ENCODE measurements around the gene SLC9A8.

SLC9A8 gene

GRCh38 chr20:49843770-49844380, 31.2 kb downstream of the SLC9A8 start:
- no peak for DNase-seq (ENCODE audit: insufficient read length)
- no peak for FAIRE-seq
- TF ChIP-seq POLR2A (IDR thresholded peaks at IDR 0.05; ENCODE audit: low read depth, low read length): no peak
- no peak for TF ChIP-seq POLR2AphosphoS5 (IDR thresholded peaks at IDR 0.05; ENCODE audit: low read depth, low read length)
- TF ChIP-seq TAF1 (IDR thresholded peaks at IDR 0.05; ENCODE audit: borderline replicate concordance, low read depth, low read length): no peak

- TF ChIP-seq POLR2A (IDR thresholded peaks at IDR 0.05; ENCODE audit: low read depth, low read length): no peak
- no peak for TF ChIP-seq POLR2AphosphoS5 (IDR thresholded peaks at IDR 0.05; ENCODE audit: low read depth, low read length)
- no peak for TF ChIP-seq TAF1 (IDR thresholded peaks at IDR 0.05; ENCODE audit: borderline replicate concordance, low read depth, low read length)
- FAIRE-seq (no peak), DNase-seq (ENCODE audit: insufficient read length) (no peak)
Measured at GRCh38 chr20:49845060-49845459, 32.4 kb downstream of the SLC9A8 start.

- FAIRE-seq: no peak
- DNase-seq (ENCODE audit: insufficient read length): no peak
- TF ChIP-seq POLR2A (IDR thresholded peaks at IDR 0.05; ENCODE audit: low read depth, low read length) (no peak), TAF1 (IDR thresholded peaks at IDR 0.05; ENCODE audit: borderline replicate concordance, low read depth, low read length) (no peak), POLR2AphosphoS5 (IDR thresholded peaks at IDR 0.05; ENCODE audit: low read depth, low read length) (no peak)
Measured at GRCh38 chr20:49846206-49846807, 33.7 kb downstream of the SLC9A8 start.

- DNase-seq (ENCODE audit: insufficient read length): no peak
- TF ChIP-seq POLR2AphosphoS5 (IDR thresholded peaks at IDR 0.05; ENCODE audit: low read depth, low read length) (no peak), POLR2A (IDR thresholded peaks at IDR 0.05; ENCODE audit: low read depth, low read length) (no peak), TAF1 (IDR thresholded peaks at IDR 0.05; ENCODE audit: borderline replicate concordance, low read depth, low read length) (no peak)
- no peak for FAIRE-seq
Measured at GRCh38 chr20:49850463-49851230, 38.0 kb downstream of the SLC9A8 start.

- DNase-seq (ENCODE audit: insufficient read length): no peak
- no peak for FAIRE-seq
- TF ChIP-seq POLR2A (IDR thresholded peaks at IDR 0.05; ENCODE audit: low read depth, low read length): no peak
- TF ChIP-seq POLR2AphosphoS5 (IDR thresholded peaks at IDR 0.05; ENCODE audit: low read depth, low read length): no peak
- TF ChIP-seq TAF1 (IDR thresholded peaks at IDR 0.05; ENCODE audit: borderline replicate concordance, low read depth, low read length): no peak
Measured at GRCh38 chr20:49851231-49851705, 38.6 kb downstream of the SLC9A8 start.

GRCh38 chr20:49851991-49852390, 39.4 kb downstream of the SLC9A8 start:
- DNase-seq (ENCODE audit: insufficient read length) (no peak), FAIRE-seq (no peak)

GRCh38 chr20:49852522-49853080, 40.0 kb downstream of the SLC9A8 start:
- no peak for DNase-seq (ENCODE audit: insufficient read length)
- no peak for FAIRE-seq
- no peak for TF ChIP-seq TAF1 (IDR thresholded peaks at IDR 0.05; ENCODE audit: borderline replicate concordance, low read depth, low read length)
- no peak for TF ChIP-seq POLR2A (IDR thresholded peaks at IDR 0.05; ENCODE audit: low read depth, low read length)
- TF ChIP-seq POLR2AphosphoS5 (IDR thresholded peaks at IDR 0.05; ENCODE audit: low read depth, low read length): no peak

More at GRCh38 chr20:49851991-49852390, 39.4 kb downstream of the SLC9A8 start:
- TF ChIP-seq TAF1 (IDR thresholded peaks at IDR 0.05; ENCODE audit: borderline replicate concordance, low read depth, low read length): no peak
- no peak for TF ChIP-seq POLR2AphosphoS5 (IDR thresholded peaks at IDR 0.05; ENCODE audit: low read depth, low read length)
- TF ChIP-seq POLR2A (IDR thresholded peaks at IDR 0.05; ENCODE audit: low read depth, low read length): no peak

GRCh38 chr20:49853640-49854039, 41.0 kb downstream of the SLC9A8 start:
- no peak for FAIRE-seq
- DNase-seq (ENCODE audit: insufficient read length): no peak
- TF ChIP-seq POLR2AphosphoS5 (IDR thresholded peaks at IDR 0.05; ENCODE audit: low read depth, low read length): no peak
- TF ChIP-seq POLR2A (IDR thresholded peaks at IDR 0.05; ENCODE audit: low read depth, low read length): no peak
- TF ChIP-seq TAF1 (IDR thresholded peaks at IDR 0.05; ENCODE audit: borderline replicate concordance, low read depth, low read length): no peak

- DNase-seq (ENCODE audit: insufficient read length): no peak
- no peak for TF ChIP-seq TAF1 (IDR thresholded peaks at IDR 0.05; ENCODE audit: borderline replicate concordance, low read depth, low read length)
- FAIRE-seq: no peak
Measured at GRCh38 chr20:49854190-49854875, 41.7 kb downstream of the SLC9A8 start.

GRCh38 chr20:49856904-49857303, 44.3 kb downstream of the SLC9A8 start:
- DNase-seq (ENCODE audit: insufficient read length) (no peak), FAIRE-seq (no peak)
- TF ChIP-seq POLR2AphosphoS5 (IDR thresholded peaks at IDR 0.05; ENCODE audit: low read depth, low read length) (no peak), TAF1 (IDR thresholded peaks at IDR 0.05; ENCODE audit: borderline replicate concordance, low read depth, low read length) (no peak), POLR2A (IDR thresholded peaks at IDR 0.05; ENCODE audit: low read depth, low read length) (no peak)

GRCh38 chr20:49858076-49858585, 45.5 kb downstream of the SLC9A8 start:
- TF ChIP-seq POLR2AphosphoS5 (IDR thresholded peaks at IDR 0.05; ENCODE audit: low read depth, low read length): no peak
- TF ChIP-seq POLR2A (IDR thresholded peaks at IDR 0.05; ENCODE audit: low read depth, low read length): no peak
- no peak for TF ChIP-seq TAF1 (IDR thresholded peaks at IDR 0.05; ENCODE audit: borderline replicate concordance, low read depth, low read length)
- no peak for DNase-seq (ENCODE audit: insufficient read length)
- FAIRE-seq: no peak
